T-helper 2 cell treated with Interferon-gamma antibody and Interleukin-4, amounts not matched to agents 100 ng/mL and 5 ng/mL, for 36 hours (primary cell): ENCODE measurements around the gene RASGRP4. TPM values are rescaled to one million over a fixed set of nuclear protein-coding genes. Genes with fewer than 3 reads are reported as not detected.
"Not testable (repeated sequence)": the region's sequence is repeated elsewhere in the genome, so short reads cannot be mapped to it uniquely, and the experiment has no call there.

Experiments used
- intact Hi-C: fragments of 100-400 bp; cut with micrococcal nuclease; formaldehyde crosslinking; loops from one replicate; pipeline ENCODE4 v1.15.1; 2023
- total RNA-seq: library from RNA; stranded (reverse); gene quantifications from 2 replicates; pipeline ENCODE4 v1.2.3, GENCODE V29; 2022

RASGRP4 gene
- 7.6 and 9.4 TPM in 2 replicates for total RNA-seq

GRCh38 chr19:38425810-38426466 is at the start of gene RASGRP4:
Gene RASGRP4 (minus strand): TSS chr19:38426219. CDS start chr19:38426091, 128 bp downstream.
- intact Hi-C loops, result no loop called here

GRCh38 chr19:38475176-38475575 is 49.2 kb upstream of the RASGRP4 start:
- intact Hi-C loops, result no loop called here

- intact Hi-C loops, result no loop called here
Measured at GRCh38 chr19:38473201-38473600, 47.2 kb upstream of the RASGRP4 start.

GRCh38 chr19:38472725-38473124 is 46.7 kb upstream of the RASGRP4 start:
- intact Hi-C loops, result not testable (repeated sequence)

- intact Hi-C loops, result loop anchor here (1.0 kb wide), 1 partner anchor 15 kb away; no protein-coding TSS in a partner anchor
Measured at GRCh38 chr19:38470788-38471480, 44.9 kb upstream of the RASGRP4 start.

GRCh38 chr19:38469151-38469550 is 43.1 kb upstream of the RASGRP4 start:
- intact Hi-C loops, result no loop called here

GRCh38 chr19:38467541-38468525 is 41.8 kb upstream of the RASGRP4 start:
- intact Hi-C loops, result no loop called here

- intact Hi-C loops, result no loop called here
Measured at GRCh38 chr19:38466050-38466449, 40.0 kb upstream of the RASGRP4 start.

- intact Hi-C loops, result no loop called here
Measured at GRCh38 chr19:38464421-38465082, 38.5 kb upstream of the RASGRP4 start.

- intact Hi-C loops, result no loop called here
Measured at GRCh38 chr19:38463365-38463764, 37.3 kb upstream of the RASGRP4 start.

- intact Hi-C loops, result no loop called here
Measured at GRCh38 chr19:38458991-38459390, 33.0 kb upstream of the RASGRP4 start.

- intact Hi-C loops, result no loop called here
Measured at GRCh38 chr19:38457690-38458405, 31.8 kb upstream of the RASGRP4 start.

GRCh38 chr19:38457202-38457601 is 31.2 kb upstream of the RASGRP4 start:
- intact Hi-C loops, result no loop called here

GRCh38 chr19:38455031-38455430 is 29.0 kb upstream of the RASGRP4 start:
- intact Hi-C loops, result no loop called here

- intact Hi-C loops, result no loop called here
Measured at GRCh38 chr19:38453596-38453995, 27.6 kb upstream of the RASGRP4 start.

- intact Hi-C loops, result no loop called here
Measured at GRCh38 chr19:38452430-38453366, 26.7 kb upstream of the RASGRP4 start.

GRCh38 chr19:38451629-38452028 is 25.6 kb upstream of the RASGRP4 start:
- intact Hi-C loops, result no loop called here

- intact Hi-C loops, result no loop called here
Measured at GRCh38 chr19:38451036-38451435, 25.0 kb upstream of the RASGRP4 start.

GRCh38 chr19:38449518-38449917 is 23.5 kb upstream of the RASGRP4 start:
- intact Hi-C loops, result no loop called here
